Measurements from ENCODE around the gene KCNS1. TPM values are rescaled to one million over a fixed set of nuclear protein-coding genes. Genes with fewer than 3 reads are reported as not detected.
"Not testable (repeated sequence)": the region's sequence is repeated elsewhere in the genome, so short reads cannot be mapped to it uniquely, and the experiment has no call there.

The KCNS1 gene
- total RNA-seq, 1 donor from 2014 or later, result not detected

GRCh38 chr20:45066372-45066771 lies 34.6 kb downstream of the KCNS1 start:
- Mint-ChIP-seq H3K9me3 (peaks cover 3% of the 10 kb centered on the region), H3K27ac (no peak overlapping the region), H3K4me3 (no peak overlapping the region), H3K4me1 (peaks cover 55% of the 10 kb centered on the region), H3K36me3 (ENCODE audit: low read depth) (peaks cover 80% of the 10 kb centered on the region), H3K27me3 (no peaks in the 10 kb centered on the region)
- DNase-seq, result no peak
- ATAC-seq (ENCODE audit: low read depth), result no peak
- ChIA-PET POLR2A (no interaction called here), CTCF (interaction anchor here (1.6 kb wide), 1 partner anchor 30 kb away, joined by 5 read pairs; no protein-coding TSS in a partner anchor)
- TF ChIP-seq CTCF (IDR thresholded peaks at IDR 0.05), result no peak
- intact Hi-C loops (cut with micrococcal nuclease), result no loop called here

- DNase-seq (no peak), ATAC-seq (ENCODE audit: low read depth) (no peak)
- peaks cover 83% of the 10 kb centered on the region for H3K36me3 Mint-ChIP-seq (ENCODE audit: low read depth)
- H3K27me3 Mint-ChIP-seq, result no peaks in the 10 kb centered on the region
- POLR2A ChIA-PET, result no interaction called here
- peaks cover 3% of the 10 kb centered on the region for H3K9me3 Mint-ChIP-seq
- peak overlapping the region; percentile 13 for H3K27ac Mint-ChIP-seq
- no peak for TF ChIP-seq CTCF (IDR thresholded peaks at IDR 0.05)
- CTCF ChIA-PET, result interaction anchor here (1.6 kb wide), 1 partner anchor 31 kb away, joined by 5 read pairs; no protein-coding TSS in a partner anchor
- intact Hi-C loops (cut with micrococcal nuclease), result no loop called here
- peaks cover 57% of the 10 kb centered on the region for H3K4me1 Mint-ChIP-seq
- no peak overlapping the region for H3K4me3 Mint-ChIP-seq
These were observed 36.1 kb downstream of the KCNS1 start for GRCh38 chr20:45064812-45065211.

- H3K27me3 Mint-ChIP-seq; POLR2A ChIA-PET; intact Hi-C loops (cut with micrococcal nuclease); H3K9me3 Mint-ChIP-seq; DNase-seq; ATAC-seq (ENCODE audit: low read depth): not testable (repeated sequence)
- CTCF ChIA-PET, result interaction anchor here (0.6 kb wide), 1 partner anchor 59 kb away, joined by 4 read pairs; no protein-coding TSS in a partner anchor
- peak overlapping the region; percentile 17 for H3K4me3 Mint-ChIP-seq
- peak overlapping the region; percentile 68 for H3K27ac Mint-ChIP-seq
- H3K36me3 Mint-ChIP-seq (ENCODE audit: low read depth), result peaks cover 80% of the 10 kb centered on the region
- peaks cover 69% of the 10 kb centered on the region for H3K4me1 Mint-ChIP-seq
These were observed 37.8 kb downstream of the KCNS1 start for GRCh38 chr20:45063107-45063506.

GRCh38 chr20:45061244-45061643 lies 39.7 kb downstream of the KCNS1 start:
- no peak for TF ChIP-seq CTCF (IDR thresholded peaks at IDR 0.05)
- Mint-ChIP-seq H3K4me1 (peaks cover 73% of the 10 kb centered on the region), H3K27ac (no peak overlapping the region), H3K9me3 (peaks cover 3% of the 10 kb centered on the region), H3K4me3 (no peak overlapping the region), H3K36me3 (ENCODE audit: low read depth) (peaks cover 79% of the 10 kb centered on the region), H3K27me3 (no peaks in the 10 kb centered on the region)
- ChIA-PET CTCF (no interaction called here), POLR2A (no interaction called here)
- intact Hi-C loops (cut with micrococcal nuclease), result no loop called here
- ATAC-seq (ENCODE audit: low read depth) (no peak), DNase-seq (no peak)

GRCh38 chr20:45060294-45060693 lies 40.6 kb downstream of the KCNS1 start:
- Mint-ChIP-seq H3K27me3 (no peaks in the 10 kb centered on the region), H3K9me3 (peaks cover 3% of the 10 kb centered on the region), H3K4me1 (peaks cover 70% of the 10 kb centered on the region), H3K36me3 (ENCODE audit: low read depth) (peaks cover 83% of the 10 kb centered on the region), H3K4me3 (no peak overlapping the region), H3K27ac (no peak overlapping the region)
- DNase-seq (no peak), ATAC-seq (ENCODE audit: low read depth) (no peak)
- intact Hi-C loops (cut with micrococcal nuclease), result loop anchor here (1.0 kb wide), 1 partner anchor 9 kb away; no protein-coding TSS in a partner anchor
- CTCF ChIA-PET, result interaction anchor here (0.8 to 1.2 kb wide), 3 partner anchors 17 to 52 kb away, joined by 3 to 7 read pairs (median 4); no protein-coding TSS in a partner anchor
- POLR2A ChIA-PET, result no interaction called here
- TF ChIP-seq CTCF (IDR thresholded peaks at IDR 0.05), result no peak

Data from activated B cell treated with CpG ODN at 0.5 μM for 24 hours (primary cell).